Stimulated activated CD8-positive, alpha-beta memory T cell treated with anti-CD3 and anti-CD28 coated beads, Interleukin-2, amount 100 ng/mL, for 48 hours (primary cell): Measurements from ENCODE around the gene VRK3.
"Not testable (repeated sequence)": the region's sequence is repeated elsewhere in the genome, so short reads cannot be mapped to it uniquely, and the experiment has no call there.

Experiments
- DNase-seq, 2 donors: peaks; one replicate each; pipeline ENCODE4 v3.0.0-alpha.2; 2020; ENCODE audit warnings: low read depth in 2 of 2

Gene VRK3

DNA sequence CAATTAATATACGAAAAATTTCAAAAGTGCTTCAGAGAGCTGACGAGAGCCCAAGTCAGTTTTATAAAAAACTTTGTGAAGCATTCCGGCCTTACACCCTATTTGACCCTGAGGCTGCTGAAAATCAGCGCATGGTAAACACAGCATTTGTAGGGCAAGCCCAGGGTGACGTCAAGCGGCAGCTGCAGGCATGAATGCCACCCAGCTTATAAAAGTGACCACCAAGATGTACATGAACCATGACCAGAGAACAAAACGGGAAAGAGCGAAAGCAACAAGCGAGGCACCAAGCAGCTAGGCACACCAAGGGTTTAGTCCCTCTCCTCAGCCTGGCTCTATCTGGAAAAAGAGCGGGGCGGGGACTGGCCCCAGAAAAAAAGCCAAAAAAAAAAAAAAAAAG, 70.2 kb downstream of the VRK3 start:
- DNase-seq = no peak

DNA sequence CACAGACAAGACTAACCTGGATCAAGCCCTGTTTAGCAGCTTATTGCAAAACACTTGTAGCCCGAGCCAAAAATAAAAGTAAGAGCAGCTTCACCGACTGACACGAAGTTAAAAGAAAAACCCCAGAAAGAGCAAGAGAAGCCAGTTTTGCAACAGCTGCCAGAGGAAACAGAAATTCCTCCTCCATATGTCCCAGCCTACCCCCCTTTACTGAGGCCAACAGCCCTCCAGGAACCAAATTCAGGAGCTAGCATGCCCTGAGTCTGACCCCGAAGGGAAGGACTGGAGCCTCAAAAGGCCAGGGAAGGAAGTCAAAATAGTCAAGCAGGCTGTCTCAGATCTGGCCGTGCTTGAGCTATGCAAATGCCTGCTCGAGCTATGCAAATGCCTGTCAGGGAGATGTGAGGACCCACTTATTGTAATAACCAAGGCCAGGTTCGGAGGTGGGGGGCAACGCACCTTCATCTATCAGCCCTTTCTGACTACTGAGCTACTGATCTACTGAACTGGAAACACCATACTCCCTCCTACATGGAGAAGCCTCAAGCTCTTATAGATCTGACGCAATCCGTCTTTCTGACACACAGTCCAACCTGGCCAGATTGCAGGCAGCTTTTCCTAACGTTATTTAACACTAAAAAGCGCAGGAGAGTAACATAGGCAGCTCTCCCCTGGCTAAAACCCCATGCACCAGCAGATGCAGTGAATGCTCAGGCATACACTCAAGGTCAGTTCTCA, 70.9 kb downstream of the VRK3 start:
- no peak for DNase-seq

DNA sequence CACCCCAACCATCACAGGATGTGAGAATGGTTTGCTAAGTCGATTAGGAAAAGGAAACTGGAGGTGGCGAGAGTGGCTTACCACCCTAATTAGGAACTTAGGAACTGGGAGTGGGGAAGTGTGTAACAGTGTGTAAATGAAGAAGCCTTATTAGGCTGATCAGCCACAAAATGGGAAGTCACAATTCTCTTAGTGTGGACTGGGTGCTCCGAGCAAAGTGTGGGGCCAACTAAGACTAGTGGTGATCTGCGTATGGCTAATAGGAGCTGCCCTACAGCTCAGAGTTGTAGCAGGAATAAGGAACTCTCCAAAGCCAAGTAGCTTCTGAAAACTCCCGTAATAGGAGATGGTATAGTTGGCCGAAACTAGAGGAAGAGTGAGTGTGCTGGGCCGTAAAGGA, 71.8 kb downstream of the VRK3 start:
- no peak for DNase-seq

DNA sequence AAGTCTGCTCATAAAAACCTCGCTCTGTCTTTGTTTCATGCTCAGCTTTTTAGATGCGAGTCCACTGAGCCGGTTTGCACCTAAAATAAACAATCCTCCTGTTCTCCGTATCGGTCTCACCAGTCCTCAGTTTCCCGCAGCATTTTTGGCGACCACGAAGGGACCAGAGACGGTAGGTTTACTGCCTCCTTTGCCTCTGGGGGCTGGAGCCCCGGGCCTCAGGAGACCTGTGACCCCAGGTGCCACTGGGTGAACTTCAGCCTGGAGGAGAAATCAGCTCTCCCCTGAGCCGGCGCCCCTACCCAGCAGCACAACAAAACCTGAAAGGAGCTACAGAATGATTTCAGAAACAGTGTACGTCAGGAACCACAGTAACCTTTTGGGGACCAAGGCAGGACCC, 72.3 kb downstream of the VRK3 start:
- DNase-seq = no peak

DNA sequence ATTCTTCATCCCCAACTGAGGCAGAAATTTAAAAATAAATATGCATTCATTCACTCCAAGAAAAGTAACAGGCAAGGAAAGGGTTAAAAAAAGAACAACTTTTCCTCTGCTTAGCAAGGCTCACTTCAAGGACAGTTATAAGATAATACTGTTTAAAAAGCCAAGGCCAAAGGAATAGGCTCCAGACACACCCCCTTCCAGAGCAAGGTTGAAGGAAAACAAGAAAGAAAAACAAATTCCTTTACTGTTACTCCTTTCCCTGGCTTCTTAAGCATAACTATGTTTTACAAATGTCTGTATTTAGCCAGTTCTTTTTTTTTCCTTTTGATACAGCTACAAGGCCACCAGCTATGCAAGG, 72.7 kb downstream of the VRK3 start:
- no peak for DNase-seq

DNA sequence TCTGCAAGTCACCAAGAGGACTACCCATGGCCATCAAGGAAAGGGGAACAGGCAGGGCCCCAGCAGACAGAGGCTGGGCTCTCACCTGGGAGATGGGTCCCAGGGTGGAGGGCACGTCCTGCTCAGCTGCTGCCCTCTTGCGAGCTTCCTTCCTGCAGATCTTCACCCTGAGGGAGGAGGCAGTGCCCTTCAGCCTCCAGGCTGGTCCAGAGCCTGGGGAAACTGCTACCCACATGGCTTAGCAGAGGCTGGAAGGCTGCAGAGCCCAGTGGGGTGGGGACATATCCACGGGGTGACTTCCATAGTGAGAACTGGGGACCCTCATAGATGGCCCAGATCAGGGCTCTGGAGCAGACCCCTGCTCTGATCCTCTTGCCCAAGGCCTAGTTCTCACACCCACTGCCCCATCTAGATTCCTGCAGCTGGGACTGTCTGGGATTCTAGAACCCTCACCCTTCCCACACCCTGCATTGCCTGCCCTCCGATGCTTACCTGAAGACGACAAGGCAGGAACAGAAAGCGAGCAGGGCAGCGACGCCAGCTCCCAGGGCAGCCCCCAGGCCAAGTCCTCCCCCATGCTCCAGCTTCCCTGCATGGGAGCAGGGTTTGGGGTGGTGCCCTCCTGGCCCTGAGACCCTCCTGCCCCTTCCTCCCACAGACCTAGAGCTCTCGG, 73.2 kb downstream of the VRK3 start:
- no peak for DNase-seq

DNA sequence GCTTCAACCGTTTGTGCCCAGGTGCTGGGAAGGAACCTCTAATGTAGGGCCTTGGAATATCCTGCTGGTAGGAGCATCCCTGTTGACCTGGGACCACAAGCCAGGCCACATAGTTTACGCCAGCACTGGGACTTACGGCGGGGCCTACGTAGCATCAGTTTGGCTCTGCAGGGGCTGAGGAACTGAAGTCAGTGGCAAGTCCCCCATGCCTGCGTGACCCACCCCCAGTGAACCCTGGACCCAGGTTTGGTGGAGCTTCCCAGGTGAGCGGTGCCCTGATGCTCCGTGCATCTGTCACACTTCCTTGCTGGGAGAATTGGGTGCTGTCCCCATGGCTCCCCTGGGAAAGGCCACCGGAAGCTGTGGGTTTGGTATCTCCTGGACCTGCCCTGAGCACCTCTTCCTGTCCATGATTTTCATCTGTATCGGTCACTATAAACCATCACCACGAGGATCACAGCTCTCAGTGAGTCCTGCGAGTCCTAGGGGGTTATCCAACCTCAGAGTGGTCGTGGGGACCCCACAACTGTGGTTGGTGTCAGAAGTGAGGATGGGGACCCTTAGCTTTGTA, 74.1 kb downstream of the VRK3 start:
- DNase-seq = no peak

DNA sequence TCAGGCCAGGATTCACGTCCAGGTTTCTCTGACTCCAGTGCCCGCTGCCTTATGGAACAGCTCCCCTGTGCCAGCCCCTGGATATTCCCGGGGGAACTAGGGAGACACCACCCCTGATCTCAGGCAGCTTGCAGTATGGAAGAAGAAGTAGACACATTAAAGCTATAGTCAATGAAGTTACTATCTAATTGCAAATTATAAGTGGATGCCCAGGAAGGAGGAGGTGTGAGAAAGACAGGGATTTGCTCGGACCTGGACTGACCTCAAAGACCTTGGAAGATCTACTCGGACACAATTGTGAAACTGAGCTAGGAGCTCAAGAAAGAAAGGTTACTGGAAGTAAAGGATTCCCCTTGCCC, 74.6 kb downstream of the VRK3 start:
- no peak for DNase-seq

DNA sequence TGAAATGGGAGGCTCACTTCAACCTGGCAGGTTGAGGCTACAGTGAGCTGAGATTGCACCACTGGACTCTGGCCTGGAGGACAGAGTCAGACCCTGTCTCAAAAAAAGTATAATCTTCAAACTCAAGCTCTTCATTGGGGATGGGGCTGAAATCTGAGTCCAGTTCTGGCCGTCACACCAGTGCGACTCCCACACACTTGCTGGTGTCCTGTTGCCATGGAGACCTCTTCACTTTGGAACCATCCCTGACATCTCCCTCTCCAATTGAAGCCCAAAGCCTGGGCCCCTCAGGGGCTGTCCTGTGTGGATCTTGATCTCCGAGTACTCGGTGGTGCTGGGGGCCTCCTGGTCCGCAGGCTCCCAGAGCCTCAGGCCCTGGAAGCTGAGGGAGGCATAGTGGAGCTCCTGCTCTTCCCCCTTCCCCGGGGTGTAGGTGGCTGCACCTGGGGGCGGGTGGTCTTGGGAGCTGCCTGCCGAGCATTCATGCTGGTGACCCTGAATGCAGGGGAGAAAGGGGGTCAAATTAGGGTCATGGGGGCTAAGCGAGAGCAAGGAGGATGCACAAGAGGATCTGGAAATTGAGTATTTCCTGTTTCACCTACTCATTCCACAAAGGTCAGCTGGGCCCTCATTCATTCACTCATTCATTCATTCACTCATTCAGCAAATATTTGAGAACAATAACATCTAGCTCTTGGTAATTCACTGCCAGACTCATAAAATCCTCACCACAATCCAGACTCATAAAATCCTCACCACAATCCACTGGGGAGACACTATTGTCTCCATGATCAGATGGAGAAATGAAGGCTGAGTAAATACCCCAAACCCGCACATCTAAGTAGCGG, 75.2 kb downstream of the VRK3 start:
- no peak for DNase-seq

DNA sequence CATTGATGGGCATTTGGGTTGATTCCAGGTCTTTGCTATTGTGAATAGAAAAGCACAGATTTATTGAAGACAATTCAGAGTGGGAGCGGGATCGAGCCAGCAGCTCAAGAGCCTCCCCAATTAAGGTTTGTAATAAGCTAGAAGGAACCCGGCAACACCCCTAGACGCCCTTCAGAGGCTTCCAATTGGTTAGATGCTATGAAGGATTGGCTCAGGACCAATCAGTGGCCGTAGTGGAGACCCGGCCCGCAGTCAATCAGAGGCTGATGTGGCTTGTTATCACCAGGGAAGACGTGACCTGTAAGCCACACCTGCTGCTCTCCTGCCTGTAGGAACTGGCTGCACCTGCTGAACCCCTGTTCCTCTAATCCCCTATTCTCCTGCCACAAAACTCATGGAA, 78.8 kb downstream of the VRK3 start:
- no peak for DNase-seq

DNA sequence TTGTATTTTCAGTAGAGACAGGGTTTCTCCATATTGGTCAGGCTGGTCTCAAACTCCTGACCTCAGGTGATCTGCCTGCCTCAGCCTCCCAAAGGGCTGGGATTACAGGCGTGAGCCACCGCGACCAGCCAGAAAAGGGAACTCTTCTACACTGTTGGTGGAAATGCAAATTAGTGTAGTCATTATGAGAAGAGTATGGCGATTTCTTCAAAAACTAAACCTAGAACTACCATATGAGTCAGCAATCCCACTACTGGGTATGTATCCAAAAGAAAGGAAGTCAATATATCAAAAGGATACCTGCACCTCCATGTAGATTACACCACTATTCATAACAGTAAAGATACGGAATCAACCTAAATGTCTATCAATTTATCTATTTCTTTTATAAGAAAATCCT, 80.6 kb downstream of the VRK3 start:
- DNase-seq = not testable (repeated sequence)

DNA sequence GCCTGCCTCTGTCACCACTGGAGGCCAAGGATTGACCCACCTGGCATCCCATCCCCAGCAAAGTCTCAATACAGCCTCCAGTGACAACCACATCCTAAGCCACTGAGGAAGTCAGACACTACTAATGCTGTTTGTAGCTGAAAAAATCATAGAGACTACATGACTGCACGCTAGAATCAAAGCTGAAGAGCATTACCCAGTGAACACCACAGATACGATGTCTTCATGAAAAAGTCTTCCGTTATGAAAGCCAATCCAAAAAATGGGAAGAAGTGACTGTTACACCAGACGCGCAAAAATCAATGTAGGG, 84.7 kb downstream of the VRK3 start:
- DNase-seq = no peak

DNA sequence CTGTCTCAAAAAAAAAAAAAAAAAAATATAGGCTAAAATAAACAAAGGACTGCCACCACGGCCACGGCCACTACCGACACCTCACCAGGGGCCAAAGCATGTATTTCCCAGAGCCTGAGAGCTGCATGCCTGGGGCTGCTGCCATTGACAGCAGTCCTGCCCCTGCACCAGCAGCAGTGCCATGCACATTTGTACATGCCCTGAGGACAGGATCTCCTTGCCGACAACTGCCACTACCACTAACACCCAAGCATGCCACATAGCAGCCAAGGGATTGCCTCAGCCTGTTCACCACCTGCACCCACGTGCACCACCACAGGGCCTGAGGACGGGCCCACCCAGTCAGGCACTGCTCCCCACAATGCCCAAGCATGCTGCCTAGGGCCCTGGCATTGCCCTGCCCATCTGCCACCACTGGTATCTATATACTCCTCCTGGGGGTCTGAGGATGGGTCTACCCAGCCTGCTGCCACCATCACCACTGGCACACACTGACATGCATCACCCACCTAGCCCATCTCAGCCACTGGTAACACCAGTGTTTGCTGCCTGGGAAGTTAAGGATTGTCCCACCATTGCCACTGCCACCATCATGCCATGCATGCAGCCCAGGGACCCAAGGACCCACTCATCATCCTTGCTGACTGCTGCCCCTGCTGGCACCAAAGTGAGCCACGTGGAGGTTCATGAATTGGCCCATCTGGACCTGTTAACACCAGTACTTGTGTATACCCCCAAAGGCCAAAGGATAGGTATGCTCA, 85.3 kb downstream of the VRK3 start:
- no peak for DNase-seq

DNA sequence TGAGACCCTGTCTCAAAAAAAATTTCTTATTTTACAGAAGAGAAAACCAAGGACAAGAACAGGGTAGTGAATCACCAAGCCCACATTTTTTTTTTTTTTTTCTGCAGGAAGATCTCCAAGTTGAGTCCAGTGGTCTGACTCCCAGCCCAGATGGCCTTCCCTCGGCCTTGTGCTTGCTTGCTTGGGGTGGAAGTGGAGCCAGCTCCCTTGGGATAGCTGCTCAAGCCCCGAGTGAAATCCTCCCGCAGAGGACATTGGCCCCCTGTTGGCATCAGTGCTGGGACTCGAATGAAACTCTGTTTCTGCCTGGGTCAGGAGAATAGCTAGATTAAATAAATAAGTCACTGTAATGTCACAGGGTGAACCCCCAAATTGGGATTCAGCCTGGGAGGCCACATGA, 86.5 kb downstream of the VRK3 start:
- no peak for DNase-seq

DNA sequence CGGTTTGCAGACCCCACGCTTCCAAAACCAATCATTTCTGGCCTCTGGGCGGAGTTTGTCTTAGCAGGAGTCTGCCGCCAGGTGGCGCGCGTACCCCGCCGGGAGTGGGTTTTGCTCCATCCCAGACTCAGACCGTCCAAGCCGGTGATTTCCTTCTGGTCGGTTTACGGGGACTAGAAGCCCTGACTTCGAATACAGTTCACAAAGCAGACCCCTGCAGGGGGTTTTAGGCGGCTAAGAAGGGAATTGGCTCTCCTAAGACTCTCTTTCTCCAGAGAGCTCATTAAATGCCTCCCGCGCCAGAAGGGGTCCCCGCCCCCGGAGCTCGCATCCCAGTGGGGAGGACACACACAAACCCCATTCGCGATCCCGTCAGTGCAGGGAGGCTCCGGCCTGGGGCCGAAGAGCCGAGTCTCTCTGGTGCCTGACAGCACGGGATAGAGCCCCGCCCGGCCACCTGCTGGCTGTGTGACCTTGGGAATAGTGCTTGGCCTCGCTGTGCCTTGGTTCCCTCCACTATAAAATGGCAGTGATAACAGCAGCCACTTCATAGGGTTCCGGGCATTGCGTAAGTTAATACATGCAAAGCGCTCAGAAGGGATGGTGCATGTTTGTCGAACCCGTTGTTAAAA, 87.3 kb downstream of the VRK3 start:
- peak; percentile 72 for DNase-seq

DNA sequence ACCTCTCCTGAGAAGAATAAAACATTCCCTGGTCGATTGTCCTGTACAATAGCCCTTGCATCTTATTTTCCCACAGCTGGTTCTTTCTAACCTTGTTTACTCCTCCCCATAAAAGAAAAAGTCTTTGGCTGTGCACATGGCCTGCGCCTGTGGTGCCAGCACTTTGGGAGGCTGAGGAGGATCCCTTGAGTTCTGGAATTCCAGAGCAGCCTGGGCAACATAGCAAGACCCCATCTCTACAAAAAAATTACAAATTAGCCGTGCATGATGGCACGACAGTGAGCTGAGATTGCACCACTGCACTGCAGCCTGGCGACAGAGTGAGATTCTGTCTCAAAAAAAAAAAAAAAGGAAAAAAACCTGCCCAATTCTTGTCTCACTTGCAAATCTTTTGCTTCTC, 88.6 kb downstream of the VRK3 start:
- no peak for DNase-seq

DNA sequence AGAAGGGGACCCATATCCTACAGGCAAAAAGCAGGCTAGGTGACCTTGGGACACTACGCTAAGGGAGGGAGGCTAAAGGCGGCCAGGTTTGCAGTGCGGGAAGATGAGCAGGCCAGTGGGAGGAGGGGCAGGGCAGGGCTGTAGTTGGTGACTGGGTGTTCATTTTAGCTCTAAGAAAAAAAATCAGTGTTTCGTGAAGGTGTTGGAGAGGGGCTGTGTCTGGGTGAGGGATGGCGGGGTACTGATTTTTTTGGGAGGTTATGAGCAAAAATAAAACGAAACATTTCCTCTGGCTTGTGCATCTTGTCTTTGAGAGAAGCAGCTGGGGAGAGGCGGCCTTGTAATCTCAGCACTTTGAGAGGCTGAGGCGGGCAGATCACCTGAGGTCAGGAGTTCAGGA, 91.5 kb downstream of the VRK3 start:
- no peak for DNase-seq

DNA sequence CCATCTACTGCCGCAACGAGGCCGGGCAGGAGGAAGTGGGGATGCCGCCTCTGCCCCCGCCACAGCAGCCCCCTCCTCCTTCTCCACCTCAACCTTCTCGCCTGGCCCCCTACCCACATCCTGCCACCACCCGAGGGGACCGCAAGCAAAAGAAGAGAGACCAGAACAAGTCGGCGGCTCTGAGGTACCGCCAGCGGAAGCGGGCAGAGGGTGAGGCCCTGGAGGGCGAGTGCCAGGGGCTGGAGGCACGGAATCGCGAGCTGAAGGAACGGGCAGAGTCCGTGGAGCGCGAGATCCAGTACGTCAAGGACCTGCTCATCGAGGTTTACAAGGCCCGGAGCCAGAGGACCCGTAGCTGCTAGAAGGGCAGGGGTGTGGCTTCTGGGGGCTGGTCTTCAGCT, 92.4 kb downstream of the VRK3 start:
- DNase-seq = no peak

DNA sequence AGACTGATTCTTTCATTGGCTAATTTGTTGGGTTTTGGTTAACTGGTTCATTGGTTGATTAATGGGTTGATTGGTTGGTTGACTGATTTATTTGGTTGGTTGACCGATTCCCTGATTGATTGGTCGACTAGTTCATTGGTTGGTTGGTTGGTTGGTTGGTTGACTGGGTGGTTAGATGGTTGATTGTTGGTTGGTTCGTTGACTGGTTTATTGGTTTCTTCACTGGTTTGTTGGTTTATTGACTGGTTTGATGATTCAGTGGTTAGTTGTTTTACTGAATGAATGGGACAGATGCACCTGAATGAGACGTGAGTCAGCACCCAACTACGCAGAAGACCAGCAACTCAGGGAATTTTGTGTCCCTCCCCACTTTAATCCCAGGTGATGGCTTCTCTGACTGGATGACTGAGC, 93.1 kb downstream of the VRK3 start:
- no peak for DNase-seq

DNA sequence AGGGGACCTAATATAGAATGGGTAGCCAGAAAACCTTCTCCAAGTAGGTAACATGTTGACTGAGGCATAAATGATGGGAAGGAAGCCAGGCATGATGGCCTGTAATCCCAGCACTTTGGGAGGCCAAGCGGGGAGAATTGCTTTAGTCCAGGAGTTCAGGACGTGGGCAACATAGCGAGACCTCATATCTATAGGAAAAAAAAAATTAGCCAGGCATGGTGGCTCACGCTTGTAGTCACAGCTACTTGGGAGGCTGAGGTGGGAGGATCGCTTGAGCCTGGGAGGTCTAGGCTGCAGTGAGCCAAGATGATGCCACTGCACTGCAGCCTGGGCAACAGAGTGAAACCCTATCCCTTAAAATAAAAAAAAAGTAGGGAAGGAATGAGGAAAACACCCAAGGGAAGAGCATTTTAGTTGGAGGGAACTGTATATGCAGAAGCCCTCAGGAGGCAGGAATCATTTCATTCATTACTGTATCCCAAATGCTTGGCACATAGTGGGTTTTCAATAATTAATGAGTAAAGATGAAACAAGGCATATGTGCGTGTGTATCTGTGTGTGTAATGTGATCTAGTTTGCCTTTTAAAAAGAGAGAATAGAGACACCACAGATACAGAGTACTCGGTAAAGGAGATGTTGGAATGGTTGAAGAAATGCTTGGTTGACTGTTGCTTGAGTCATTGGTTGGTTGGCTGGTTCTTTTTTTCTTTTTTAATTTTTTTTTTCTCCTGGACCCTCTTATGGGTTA, 93.7 kb downstream of the VRK3 start:
- DNase-seq = no peak

DNA sequence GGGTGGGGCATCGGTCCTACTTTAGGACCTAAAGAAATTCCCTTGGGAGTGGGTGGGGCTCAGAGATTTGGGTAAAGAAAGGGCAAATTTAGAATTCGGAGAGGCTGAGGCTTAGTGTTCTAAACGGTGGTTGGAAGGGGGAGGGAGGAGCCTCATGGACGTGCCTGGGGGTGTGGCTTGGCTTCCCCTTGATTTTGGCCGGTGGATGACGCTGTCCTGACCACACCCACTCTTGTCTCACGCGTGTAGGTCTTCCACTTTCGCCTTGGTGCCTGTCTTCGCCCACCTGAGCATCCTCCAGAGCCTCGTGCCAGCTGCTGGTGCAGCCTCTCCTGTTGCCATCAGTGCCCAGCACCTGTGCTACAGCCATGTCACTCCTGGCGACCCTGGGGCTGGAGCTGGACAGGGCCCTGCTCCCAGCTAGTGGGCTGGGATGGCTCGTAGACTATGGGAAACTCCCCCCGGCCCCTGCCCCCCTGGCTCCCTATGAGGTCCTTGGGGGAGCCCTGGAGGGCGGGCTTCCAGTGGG, 94.6 kb downstream of the VRK3 start:
- no peak for DNase-seq
